H1 (cell line): ENCODE measurements around the gene IL1RL1. TPM values are rescaled to one million over a fixed set of nuclear protein-coding genes. Genes with fewer than 3 reads are reported as not detected.

Experiments used
- CHD2 ChIP-seq: IDR thresholded peaks from 2 replicates; pipeline ENCODE4 v1.6.1; 2012; ENCODE audit warnings: low read length, improper control_type of control experiment
- HDAC6 ChIP-seq: IDR thresholded peaks from one replicate; pipeline ENCODE4 v1.7.1; 2012; ENCODE audit warnings: low read depth, mild to moderate bottlenecking, inconsistent platforms, low read length, moderate library complexity
- KDM1A ChIP-seq: fragments of 200-600, 300-600 bp; sonication (generic); IDR thresholded peaks from 2 replicates; pipeline ENCODE4 v1.7.1; 2016; ENCODE audit warnings: mild to moderate bottlenecking, low read length, borderline replicate concordance
- POU5F1 ChIP-seq: IDR thresholded peaks from 2 replicates; pipeline ENCODE4 v1.6.1; 2011; ENCODE audit warnings: low read depth, mild to moderate bottlenecking, low read length, moderate library complexity
- RFX5 ChIP-seq: IDR thresholded peaks from 2 replicates; pipeline ENCODE4 v1.6.1; 2011; ENCODE audit warnings: low read depth, low read length, improper control_type of control experiment, borderline replicate concordance
- SIRT6 ChIP-seq: IDR thresholded peaks from one replicate; pipeline ENCODE4 v1.7.1; 2012; ENCODE audit warnings: low read length, inconsistent platforms
- SRF ChIP-seq: IDR thresholded peaks from 2 replicates; pipeline ENCODE4 v1.6.1; 2011; ENCODE audit warnings: mild to moderate bottlenecking, low read depth, low read length, moderate library complexity
- TAF1 ChIP-seq: IDR thresholded peaks from 2 replicates; pipeline ENCODE4 v1.6.1; 2011; ENCODE audit warnings: mild to moderate bottlenecking, low read depth, low read length
- polyA plus RNA-seq, 7 experiments: library from polyadenylated mRNA; depleted of rRNA in 3 of 7; stranded (reverse) in 5 of 7; unstranded in 2 of 7; fragments of >200 nt in 5 of 7; fragments of 200-250 nt in 2 of 7; gene quantifications; 1 replicate in 5 of 7; 2 replicates in 1 of 7; 4 replicates in 1 of 7; pipeline versions ENCODE4 v1.2.1 to v1.2.3, GENCODE V29; 2011 to 2013; ENCODE audit warnings: missing spikeins in 2 of 7, mixed read lengths in 2 of 7
- total RNA-seq: library from RNA; stranded (reverse); fragmentation: NEBNext Ultra II Directional; extraction: Animal tissue kit (Norgen Biotek cat#: 25700); gene quantifications from 2 replicates; pipeline ENCODE4 v1.2.1, GENCODE V29; 2021

The IL1RL1 gene
- total and polyA plus RNA-seq, 2 of the 8 experiments (the other 6 are each of a cell fraction or from before 2014, with no cell fraction given) = not detected

DNA sequence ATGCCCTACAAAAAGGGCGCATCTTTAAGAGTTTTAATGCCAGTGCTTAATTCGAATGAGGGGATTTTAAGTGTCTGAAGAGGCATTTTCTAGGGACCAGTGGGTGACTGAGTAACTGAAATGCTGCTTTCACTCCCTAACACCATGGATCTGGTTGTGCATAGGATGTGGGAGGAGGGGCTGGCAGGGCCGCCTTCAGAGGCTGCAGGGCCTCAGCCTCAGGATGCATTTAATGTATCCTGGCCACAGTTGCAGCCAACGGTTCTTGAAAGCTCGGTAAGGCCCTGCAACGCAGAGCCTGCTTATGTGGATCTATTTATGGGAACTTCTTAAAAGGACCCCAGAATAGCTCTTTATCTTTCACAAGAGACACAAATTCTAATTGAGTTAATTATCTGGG lies 85.8 kb downstream of the IL1RL1 start (continued):
- TF ChIP-seq RFX5 (no peak), CHD2 (no peak), HDAC6 (no peak), SRF (no peak), TAF1 (no peak), KDM1A (no peak), SIRT6 (no peak), POU5F1 (no peak)
